AG09319 (cell line): ENCODE measurements around the gene TMOD1.

Experiments
- DNase-seq: peaks from one replicate; pipeline ENCODE4 v3.0.0-alpha.2; 2010; ENCODE audit warnings: low read depth; ENCODE audit errors: extremely low read depth
- CTCF ChIP-seq: IDR thresholded peaks from 2 replicates; pipeline ENCODE4 v1.5.1; 2011; ENCODE audit warnings: low read depth, mild to moderate bottlenecking, inconsistent platforms, low read length, moderate library complexity

The TMOD1 gene

GRCh38 chr9:97528529-97529230 lies 27.2 kb downstream of the TMOD1 start:
- DNase-seq: no peak
- TF ChIP-seq CTCF: no peak

GRCh38 chr9:97529363-97530076 lies 28.1 kb downstream of the TMOD1 start:
- DNase-seq: no peak
- TF ChIP-seq CTCF: no peak

- no peak for DNase-seq
- no peak for TF ChIP-seq CTCF
Measured at GRCh38 chr9:97531888-97532376, 30.5 kb downstream of the TMOD1 start.

GRCh38 chr9:97534185-97534584 lies 32.7 kb downstream of the TMOD1 start:
- TF ChIP-seq CTCF: no peak
- no peak for DNase-seq

- TF ChIP-seq CTCF: no peak
- no peak for DNase-seq
Measured at GRCh38 chr9:97534961-97535594, 33.6 kb downstream of the TMOD1 start.

GRCh38 chr9:97535771-97536170 lies 34.3 kb downstream of the TMOD1 start:
- no peak for DNase-seq
- TF ChIP-seq CTCF: no peak

- no peak for DNase-seq
- TF ChIP-seq CTCF: no peak
Measured at GRCh38 chr9:97536480-97536879, 35.0 kb downstream of the TMOD1 start.
